ENCODE measurements around the gene PRDM12.

DNA sequence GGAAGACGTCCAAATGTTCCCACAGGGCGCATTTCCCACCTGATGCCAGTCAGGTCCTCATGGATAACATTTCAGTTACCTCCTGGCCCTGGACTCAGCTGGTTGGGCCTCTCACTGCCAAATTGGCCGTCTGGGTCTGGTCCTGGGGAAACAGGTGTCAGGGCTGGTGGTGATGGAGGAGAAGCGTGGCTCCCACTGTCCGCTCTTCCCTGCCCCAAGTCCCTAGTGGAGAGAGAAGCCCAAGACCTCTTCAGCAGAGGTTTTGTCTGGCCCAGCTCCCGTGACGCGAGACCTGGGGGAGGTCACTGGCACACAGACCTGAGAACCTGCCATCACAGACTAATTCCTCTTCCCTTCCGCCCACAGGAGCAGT is 27.8 kb upstream of the PRDM12 start:
- TF ChIP-seq POLR2AphosphoS5 (IDR thresholded peaks at IDR 0.05) (no peak), POLR2A (IDR thresholded peaks at IDR 0.05) (no peak)
